HUES64 (cell line): ENCODE results near the gene ARFGAP3.

Experiments used
- H3K27ac ChIP-seq: 2 replicates; pipeline ENCODE4 v1.7.0; 2013; ENCODE audit warnings: low read depth, low read length, inconsistent platforms
- H3K27me3 ChIP-seq: 2 replicates; pipeline ENCODE4 v1.6.1; 2013; ENCODE audit warnings: mild to moderate bottlenecking, low read length; ENCODE audit not compliant: insufficient read depth
- H3K36me3 ChIP-seq: 2 replicates; pipeline ENCODE4 v1.6.1; 2013; ENCODE audit warnings: mild to moderate bottlenecking, low read length; ENCODE audit not compliant: insufficient read depth
- H3K4me1 ChIP-seq: 2 replicates; pipeline ENCODE4 v1.6.1; 2013; ENCODE audit warnings: mild to moderate bottlenecking, low read length, moderate library complexity; ENCODE audit not compliant: insufficient read depth
- H3K4me3 ChIP-seq: 2 replicates; pipeline ENCODE4 v1.5.1; 2013; ENCODE audit warnings: mild to moderate bottlenecking, low read length, moderate library complexity
- H3K9ac ChIP-seq: 2 replicates; pipeline ENCODE4 v1.6.1; 2013; ENCODE audit warnings: mild to moderate bottlenecking, low read depth, low read length
- H3K9me3 ChIP-seq: 2 replicates; pipeline ENCODE4 v1.6.1; 2013; ENCODE audit warnings: low read depth, low read length; ENCODE audit not compliant: insufficient read depth
- WGBS: fragments of 150-250, 120-280 bp; methylation state at CpG from one replicate; pipeline ENCODE4 v1.1.7; 2013; ENCODE audit warnings: missing lambda C conversion rate; 5-methylcytosine and 5-hydroxymethylcytosine counted together

Gene ARFGAP3

DNA sequence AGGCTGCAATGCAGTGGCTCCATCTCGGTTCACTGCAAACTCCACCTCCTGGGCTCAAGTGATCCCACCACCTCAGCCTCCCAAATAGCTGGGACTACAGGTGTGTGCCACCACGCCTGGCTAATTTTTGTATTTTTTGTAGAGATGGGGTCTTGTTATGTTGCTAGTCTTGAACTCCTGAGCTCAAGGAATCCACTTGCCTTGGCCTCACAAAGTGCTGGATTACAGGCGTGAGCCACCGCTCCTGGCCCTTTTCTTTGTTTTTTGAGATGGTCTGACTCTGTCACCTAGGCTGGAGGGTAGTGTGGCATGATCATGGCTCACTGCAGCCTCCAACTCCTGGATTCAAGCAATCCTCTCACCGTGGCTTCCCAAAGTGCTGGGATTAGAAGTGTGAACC lies 21.0 kb downstream of the ARFGAP3 start:
- WGBS = 98% methylated on average over 5 of the region's 5 CpGs
- peaks cover 30% of the 10 kb centered on the region for H3K36me3 ChIP-seq
- no peaks in the 10 kb centered on the region for H3K4me1 ChIP-seq
- H3K4me3 ChIP-seq = no peak overlapping the region
- no peak overlapping the region for H3K27ac ChIP-seq
- no peak overlapping the region for H3K9ac ChIP-seq
- H3K27me3 ChIP-seq = no peaks in the 10 kb centered on the region
- H3K9me3 ChIP-seq = no peaks in the 10 kb centered on the region

DNA sequence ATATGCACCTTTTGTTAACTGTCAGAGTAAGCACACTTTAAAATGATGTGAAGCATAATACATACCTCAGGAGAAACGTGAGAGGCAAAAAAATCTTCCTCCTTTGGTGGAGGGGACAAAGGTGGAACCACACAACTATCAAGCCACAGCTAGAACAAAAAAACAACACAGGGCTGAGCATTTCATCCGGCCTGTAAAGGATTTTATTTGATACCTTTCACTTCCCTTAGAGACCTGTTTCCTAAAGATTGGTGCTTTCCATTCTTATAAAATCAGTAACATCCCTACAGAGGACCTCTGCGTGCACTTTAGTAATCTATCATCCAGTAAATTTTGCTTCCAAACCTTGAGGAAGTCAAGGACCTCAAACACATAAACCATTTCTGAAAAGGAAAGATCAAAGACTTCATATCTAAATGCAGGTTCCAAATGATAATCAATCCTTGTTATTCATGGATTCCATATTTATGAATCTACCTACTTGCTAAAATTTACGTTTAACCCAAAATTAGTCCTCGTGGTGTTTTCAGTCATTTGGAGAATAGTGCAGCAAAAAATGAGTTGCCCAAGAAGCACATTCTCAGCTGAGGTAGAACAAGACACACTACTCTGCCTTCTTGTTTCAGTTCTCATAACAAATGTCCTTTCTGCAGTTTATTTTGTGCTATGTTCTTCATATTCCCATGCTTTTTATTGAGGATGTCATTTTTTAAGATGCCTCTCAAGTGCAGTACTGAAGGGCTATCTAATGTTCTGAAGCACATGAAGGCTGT lies 22.7 kb downstream of the ARFGAP3 start:
- H3K36me3 ChIP-seq = peaks cover 34% of the 10 kb centered on the region
- H3K9ac ChIP-seq = no peak overlapping the region
- no peak overlapping the region for H3K27ac ChIP-seq
- H3K4me1 ChIP-seq = no peaks in the 10 kb centered on the region
- H3K9me3 ChIP-seq = no peaks in the 10 kb centered on the region
- no peaks in the 10 kb centered on the region for H3K27me3 ChIP-seq
- H3K4me3 ChIP-seq = no peak overlapping the region
- WGBS = 90% methylated on average over 4 of the region's 5 CpGs

DNA sequence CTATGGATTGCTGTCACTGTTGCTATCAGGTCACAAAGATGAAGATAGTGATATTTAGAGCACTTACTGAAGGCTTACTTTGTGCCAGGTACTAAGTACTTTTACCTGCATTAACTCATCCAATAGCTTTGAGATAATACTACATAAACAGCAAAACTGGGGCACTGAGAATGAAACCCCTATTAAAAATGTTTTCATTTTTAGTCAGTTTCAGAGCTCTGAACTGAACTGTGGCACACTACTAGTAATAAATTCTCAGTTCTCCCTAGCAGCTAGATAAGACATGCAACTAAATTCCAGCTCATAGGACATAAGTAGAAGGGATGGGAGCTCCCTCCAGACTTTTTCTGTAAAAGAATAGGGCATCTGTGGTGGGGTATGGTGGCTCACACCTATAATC lies 24.0 kb downstream of the ARFGAP3 start:
- no peak overlapping the region for H3K4me3 ChIP-seq
- no peaks in the 10 kb centered on the region for H3K4me1 ChIP-seq
- H3K36me3 ChIP-seq = peaks cover 36% of the 10 kb centered on the region
- no peak overlapping the region for H3K9ac ChIP-seq
- no peaks in the 10 kb centered on the region for H3K9me3 ChIP-seq
- no peaks in the 10 kb centered on the region for H3K27me3 ChIP-seq
- H3K27ac ChIP-seq = no peak overlapping the region

DNA sequence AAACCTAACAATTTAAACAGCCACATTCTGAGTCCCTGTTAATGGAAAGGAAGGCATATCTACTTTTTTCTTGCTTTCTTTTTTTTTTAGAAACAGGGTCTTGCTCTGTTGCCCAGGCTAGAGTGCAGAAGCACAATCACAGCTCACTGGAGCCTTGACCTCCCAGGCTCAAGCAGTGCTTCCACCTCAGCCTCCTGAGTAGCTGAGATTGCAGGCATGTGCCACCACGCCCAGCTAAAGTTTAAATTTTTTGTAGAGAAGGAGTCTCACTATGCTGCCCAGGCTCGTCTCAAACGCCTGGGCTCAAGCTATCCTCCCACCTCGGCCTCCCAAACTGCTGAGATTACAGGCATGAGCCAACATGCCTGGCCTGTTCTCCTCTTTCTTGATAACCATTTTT lies 25.4 kb downstream of the ARFGAP3 start:
- H3K9ac ChIP-seq = no peak overlapping the region
- H3K27ac ChIP-seq = no peak overlapping the region
- WGBS = 98% methylated on average over 4 of the region's 4 CpGs
- no peak overlapping the region for H3K4me3 ChIP-seq
- peaks cover 36% of the 10 kb centered on the region for H3K36me3 ChIP-seq
- no peaks in the 10 kb centered on the region for H3K27me3 ChIP-seq
- H3K9me3 ChIP-seq = no peaks in the 10 kb centered on the region
- no peaks in the 10 kb centered on the region for H3K4me1 ChIP-seq

DNA sequence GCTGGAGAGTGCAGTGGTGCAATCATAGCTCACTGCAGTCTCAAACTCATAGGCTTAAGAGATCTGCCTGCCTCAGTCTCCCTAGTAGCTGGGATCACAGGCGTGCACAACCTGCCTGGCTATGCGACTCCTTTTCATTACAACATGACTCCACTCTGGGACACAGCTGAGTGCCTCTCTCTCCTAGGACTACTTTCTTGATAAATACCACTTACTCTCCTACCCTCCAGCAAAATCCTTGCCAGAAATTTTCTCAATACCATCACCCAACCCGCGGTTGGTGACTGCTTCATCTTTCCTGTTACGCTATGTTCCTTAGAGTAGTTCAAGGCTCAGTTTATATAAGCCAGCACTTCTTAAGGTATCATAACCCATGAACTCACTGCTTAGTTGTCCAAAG lies 26.9 kb downstream of the ARFGAP3 start:
- H3K9me3 ChIP-seq = no peaks in the 10 kb centered on the region
- H3K4me3 ChIP-seq = no peak overlapping the region
- H3K4me1 ChIP-seq = no peaks in the 10 kb centered on the region
- H3K27me3 ChIP-seq = no peaks in the 10 kb centered on the region
- H3K36me3 ChIP-seq = peaks cover 38% of the 10 kb centered on the region
- H3K9ac ChIP-seq = no peak overlapping the region
- WGBS = 95% methylated on average over 5 of the region's 5 CpGs
- no peak overlapping the region for H3K27ac ChIP-seq

DNA sequence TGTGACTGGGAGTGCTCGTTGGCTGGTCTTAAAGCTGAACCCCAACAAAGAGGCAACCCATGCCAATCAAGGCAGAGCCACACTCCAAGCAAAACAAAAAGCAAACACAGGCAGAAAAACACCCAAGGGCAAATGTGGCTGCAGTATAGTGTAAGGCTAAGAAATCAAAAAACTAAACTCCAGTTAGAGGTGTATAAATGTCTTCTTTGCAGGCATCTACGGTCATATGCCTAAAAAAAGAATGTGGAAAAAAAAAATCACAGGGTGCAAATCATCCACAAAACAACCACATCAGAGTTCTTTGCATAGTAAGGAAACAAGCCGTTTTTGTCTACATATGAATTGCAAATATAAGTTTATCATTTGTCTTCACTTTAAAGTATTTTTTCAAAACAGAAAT lies 27.8 kb downstream of the ARFGAP3 start:
- Histone ChIP-seq H3K4me3 (no peak overlapping the region), H3K9ac (no peak overlapping the region), H3K4me1 (no peaks in the 10 kb centered on the region), H3K27ac (no peak overlapping the region), H3K27me3 (no peaks in the 10 kb centered on the region), H3K9me3 (no peaks in the 10 kb centered on the region), H3K36me3 (peaks cover 30% of the 10 kb centered on the region)
- WGBS = 91% methylated on average over 2 of the region's 3 CpGs

DNA sequence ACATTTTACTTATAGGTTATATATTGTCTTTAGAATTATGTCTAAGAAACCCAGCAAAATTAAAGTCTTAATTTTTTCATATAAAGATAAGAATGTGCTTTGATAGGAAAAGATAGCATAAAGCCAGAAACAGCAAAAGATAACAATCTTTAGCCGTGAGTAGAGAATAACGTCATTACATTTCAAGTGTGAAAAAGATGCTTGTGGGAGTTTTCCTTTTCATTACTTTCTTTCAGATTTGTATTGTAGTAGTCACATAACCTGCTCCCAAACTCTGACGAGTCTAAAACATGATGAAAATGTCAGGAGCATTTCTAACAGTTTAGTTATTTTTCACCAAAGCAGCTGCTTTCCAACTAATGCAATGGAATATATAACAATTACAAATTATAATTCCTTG lies 31.3 kb downstream of the ARFGAP3 start:
- H3K4me3 ChIP-seq = no peak overlapping the region
- 94% methylated on average over 3 of the region's 3 CpGs for WGBS
- no peak overlapping the region for H3K9ac ChIP-seq
- H3K9me3 ChIP-seq = peaks cover 8% of the 10 kb centered on the region; the same call in 1 of the 2 replicates
- no peaks in the 10 kb centered on the region for H3K27me3 ChIP-seq
- no peaks in the 10 kb centered on the region for H3K4me1 ChIP-seq
- peaks cover 29% of the 10 kb centered on the region for H3K36me3 ChIP-seq
- H3K27ac ChIP-seq = no peak overlapping the region

DNA sequence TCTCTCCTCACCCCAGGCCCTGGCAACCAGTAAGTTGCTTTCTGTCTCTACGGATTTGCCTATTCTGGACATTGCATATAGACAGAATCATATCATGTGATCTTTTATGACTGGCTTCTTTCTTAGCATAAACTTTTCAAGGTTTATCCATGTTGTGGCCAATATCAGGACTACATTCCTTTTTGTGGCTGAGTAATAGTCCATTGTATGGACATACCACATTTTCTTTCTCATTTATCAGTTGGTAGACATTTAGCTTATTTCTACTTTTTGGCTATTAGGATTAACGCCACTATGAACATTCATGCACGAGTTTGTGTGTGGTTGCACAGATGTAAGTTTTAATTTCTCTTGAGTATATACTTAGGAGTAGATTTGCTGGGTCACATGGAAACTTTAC lies 35.7 kb downstream of the ARFGAP3 start:
- 95% methylated on average over 3 of the region's 3 CpGs for WGBS
- H3K9ac ChIP-seq = no peak overlapping the region
- H3K27ac ChIP-seq = no peak overlapping the region
- H3K4me3 ChIP-seq = no peak overlapping the region
- H3K36me3 ChIP-seq = peaks cover 28% of the 10 kb centered on the region
- no peaks in the 10 kb centered on the region for H3K4me1 ChIP-seq
- H3K9me3 ChIP-seq = peaks cover 8% of the 10 kb centered on the region; the same call in 1 of the 2 replicates
- H3K27me3 ChIP-seq = no peaks in the 10 kb centered on the region

DNA sequence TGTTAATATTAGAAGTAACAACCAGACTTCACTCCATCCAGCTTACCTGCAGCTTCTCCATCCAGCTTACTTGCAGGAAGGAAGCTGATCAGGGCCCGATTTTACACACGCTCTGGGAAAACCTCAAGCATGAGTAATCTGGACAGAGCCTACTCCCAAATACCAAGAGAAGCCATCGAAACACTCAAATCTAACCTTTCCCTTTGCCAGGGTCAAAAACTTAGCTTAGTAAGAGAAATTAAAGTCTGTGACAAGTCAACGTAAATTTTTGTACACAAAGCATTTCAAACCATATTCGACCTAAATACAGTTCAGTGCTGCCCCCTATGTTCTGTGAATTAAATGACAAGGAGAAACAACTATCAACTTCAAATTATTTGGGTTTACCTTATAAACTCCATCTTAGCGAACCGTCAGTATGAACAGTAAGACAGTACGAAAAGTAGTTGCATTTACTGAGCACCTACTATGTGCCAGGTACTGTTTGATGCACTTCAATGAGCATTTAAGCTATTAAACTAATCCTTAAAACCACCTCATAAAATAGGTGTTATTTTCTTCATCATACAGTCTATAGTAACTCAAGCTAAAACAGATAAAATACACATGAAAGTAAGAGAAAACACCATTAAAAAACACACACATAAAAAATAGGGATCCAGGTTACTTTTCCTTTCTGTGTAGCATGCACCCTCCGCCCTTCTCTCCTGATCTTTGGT lies 36.9 kb downstream of the ARFGAP3 start:
- no peak overlapping the region for H3K9ac ChIP-seq
- peaks cover 8% of the 10 kb centered on the region; the same call in 1 of the 2 replicates for H3K9me3 ChIP-seq
- no peaks in the 10 kb centered on the region for H3K4me1 ChIP-seq
- no peak overlapping the region for H3K4me3 ChIP-seq
- peaks cover 22% of the 10 kb centered on the region; the same call in 1 of the 2 replicates for H3K36me3 ChIP-seq
- H3K27me3 ChIP-seq = no peaks in the 10 kb centered on the region
- no peak overlapping the region for H3K27ac ChIP-seq
- 79% methylated on average over 9 of the region's 9 CpGs for WGBS

DNA sequence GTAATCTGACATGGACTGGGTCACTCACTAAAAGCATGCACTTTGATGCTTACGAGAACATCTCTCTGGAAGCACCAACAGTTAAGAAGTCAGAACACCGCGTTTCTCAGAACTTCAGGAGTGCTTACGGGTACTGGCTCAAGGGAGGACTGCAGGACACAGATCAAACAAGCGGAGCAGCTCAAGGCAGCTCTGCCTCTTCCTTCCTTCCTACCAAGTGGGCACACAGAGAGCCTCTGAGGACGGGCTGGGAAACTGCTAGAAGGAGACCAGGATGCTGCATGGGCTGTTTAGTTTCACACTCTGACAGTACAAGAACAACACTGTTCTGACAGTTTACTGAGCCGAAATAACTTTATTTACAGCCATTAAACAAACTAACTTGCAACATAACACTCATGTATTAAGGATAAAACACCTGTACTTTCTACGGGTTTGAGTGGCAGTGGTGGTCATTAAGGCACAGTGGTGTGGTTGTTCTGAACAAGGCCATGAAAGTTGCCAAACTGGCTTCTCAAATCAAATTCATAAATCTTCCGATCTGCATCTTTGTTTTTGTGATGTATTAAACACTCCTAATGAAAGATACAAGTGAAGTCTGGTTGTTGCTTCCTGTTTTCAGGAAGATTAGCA lies 37.5 kb downstream of the ARFGAP3 start:
- Histone ChIP-seq H3K9ac (no peak overlapping the region), H3K36me3 (peaks cover 22% of the 10 kb centered on the region; the same call in 1 of the 2 replicates), H3K27ac (no peak overlapping the region)

DNA sequence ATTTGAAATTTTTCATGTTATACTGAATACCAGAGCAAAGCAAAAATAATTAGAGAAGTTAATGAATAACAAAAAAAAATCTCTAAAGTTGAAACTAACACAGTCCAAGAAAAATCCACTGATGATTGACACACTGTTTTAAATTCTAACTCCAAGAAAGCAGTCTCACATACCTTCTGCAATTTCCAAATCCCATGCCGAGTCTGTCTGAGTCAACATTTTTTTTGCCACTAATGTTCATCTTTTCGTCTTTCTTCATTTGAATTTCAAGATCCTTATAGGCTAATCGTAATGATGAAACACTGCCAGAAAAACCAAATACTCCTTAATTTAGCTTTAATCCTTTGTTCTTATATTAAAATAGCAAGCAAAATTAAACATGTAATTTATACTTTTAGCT lies 39.5 kb downstream of the ARFGAP3 start:
- 96% methylated on average over 3 of the region's 3 CpGs for WGBS

More for the DNA sequence above, 37.5 kb downstream of the ARFGAP3 start:
- H3K4me1 ChIP-seq = no peaks in the 10 kb centered on the region
- peaks cover 8% of the 10 kb centered on the region; the same call in 1 of the 2 replicates for H3K9me3 ChIP-seq
- no peak overlapping the region for H3K4me3 ChIP-seq
- WGBS = 88% methylated on average over 8 of the region's 9 CpGs
- H3K27me3 ChIP-seq = no peaks in the 10 kb centered on the region

More for the DNA sequence above, 39.5 kb downstream of the ARFGAP3 start:
- Histone ChIP-seq H3K27ac (no peak overlapping the region), H3K4me1 (no peaks in the 10 kb centered on the region), H3K4me3 (no peak overlapping the region), H3K36me3 (peaks cover 23% of the 10 kb centered on the region; the same call in 1 of the 2 replicates), H3K9ac (no peak overlapping the region), H3K9me3 (peaks cover 8% of the 10 kb centered on the region; the same call in 1 of the 2 replicates), H3K27me3 (no peaks in the 10 kb centered on the region)
